ENCODE data around the gene ADAD1.

Gene ADAD1

DNA sequence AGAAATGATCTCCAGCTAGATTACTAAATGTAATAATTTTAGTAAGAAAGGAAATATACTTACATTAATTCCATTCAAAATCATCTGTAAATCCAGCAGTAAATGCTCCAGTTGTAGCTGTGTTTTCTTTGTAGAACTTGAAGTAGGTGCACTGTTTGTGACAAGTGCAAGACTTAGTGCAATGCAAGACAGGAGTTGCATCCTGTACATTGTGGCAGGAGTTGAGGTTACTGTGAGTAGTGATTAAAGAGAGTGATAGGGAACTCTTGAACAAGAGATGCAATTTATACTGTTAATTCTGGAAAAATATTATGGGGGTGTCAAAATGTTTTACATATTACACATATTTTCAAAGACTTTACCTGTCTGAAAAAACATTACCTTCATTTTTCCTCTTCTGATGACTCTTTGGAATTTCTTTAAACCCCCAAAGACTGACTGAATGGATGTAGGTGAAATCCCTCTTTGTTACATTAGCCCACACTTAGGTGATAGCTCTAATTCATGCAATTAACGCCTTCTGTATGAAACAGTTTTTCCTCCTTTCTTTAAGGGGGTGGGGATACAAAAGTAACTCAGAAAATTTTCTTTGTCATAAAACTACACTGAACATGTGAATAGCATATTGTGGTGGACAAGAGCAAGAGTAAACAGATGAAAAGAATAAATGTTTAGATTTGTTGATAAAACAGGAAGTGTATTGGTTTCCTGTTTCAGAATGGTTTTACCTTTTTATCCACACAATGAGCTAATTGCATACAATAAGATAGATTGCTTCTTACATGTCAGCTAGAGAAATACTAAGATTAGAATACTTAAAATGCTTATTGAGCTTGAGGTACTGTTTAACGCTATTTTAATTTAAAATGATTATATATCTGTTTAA, 77.7 kb downstream of the ADAD1 start, which contains the start of gene IL2:
Gene IL2 (minus strand): TSS at position 495 of the 886 bp plus-strand sequence. CDS start 285 bp downstream, at position 210.
- no peak for DNase-seq

DNA sequence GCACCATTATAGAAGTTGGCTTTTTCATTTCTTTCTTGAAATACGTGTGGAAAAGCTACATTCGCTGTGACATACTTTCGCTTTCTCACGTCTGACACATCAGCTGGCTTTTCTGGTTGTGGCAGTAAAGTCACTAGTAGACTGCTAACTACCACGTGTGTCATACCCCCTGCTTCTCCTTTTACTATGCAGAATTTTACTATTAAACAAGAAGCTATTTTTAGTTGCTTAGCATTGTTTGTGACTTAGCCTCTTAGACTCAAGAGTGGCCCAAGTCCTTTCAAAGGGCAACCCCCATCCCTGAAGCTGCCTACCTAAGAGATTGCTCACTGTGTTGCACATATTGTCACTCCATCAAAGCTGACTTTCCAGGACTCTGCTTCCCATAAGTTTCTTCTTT, 79.8 kb downstream of the ADAD1 start:
- DNase-seq = no peak

DNA sequence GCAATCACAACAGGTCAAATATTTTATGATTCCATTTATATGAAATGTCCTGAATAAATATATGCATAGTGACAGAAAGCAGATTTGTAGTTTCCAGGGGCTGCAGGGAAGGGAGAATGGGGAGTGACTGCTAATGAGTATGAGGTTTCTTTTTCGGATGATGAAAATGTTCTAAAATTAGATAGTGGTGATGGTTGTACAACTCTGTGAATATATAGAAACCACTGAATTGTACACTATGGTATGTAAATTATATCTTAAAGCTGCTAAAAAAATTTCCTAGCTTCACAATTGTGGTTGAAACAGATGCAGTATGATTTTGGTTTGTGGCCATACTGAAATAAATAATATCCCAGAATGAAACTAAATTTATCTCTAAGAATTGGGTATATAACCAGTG, 90.6 kb downstream of the ADAD1 start:
- no peak for DNase-seq

DNA sequence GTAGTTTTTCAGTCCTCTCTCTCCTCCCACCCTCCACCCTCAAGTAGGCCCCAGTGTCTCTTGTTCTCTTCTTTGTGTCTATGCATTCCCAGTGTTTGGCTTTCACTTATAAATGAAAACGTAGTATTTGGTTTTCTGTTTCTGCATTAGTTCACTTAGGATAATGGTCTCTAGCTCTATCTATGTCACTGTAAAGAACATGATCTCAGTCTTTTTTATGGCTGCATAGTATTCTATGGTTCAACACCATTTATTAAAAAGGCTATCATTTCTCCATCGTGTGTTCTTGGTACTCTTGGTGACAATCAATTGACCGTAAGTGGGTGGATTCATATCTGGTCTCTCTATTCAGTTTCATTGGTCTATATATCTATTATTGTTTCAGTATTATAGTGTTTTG, 96.4 kb downstream of the ADAD1 start:
- DNase-seq = no peak

DNA sequence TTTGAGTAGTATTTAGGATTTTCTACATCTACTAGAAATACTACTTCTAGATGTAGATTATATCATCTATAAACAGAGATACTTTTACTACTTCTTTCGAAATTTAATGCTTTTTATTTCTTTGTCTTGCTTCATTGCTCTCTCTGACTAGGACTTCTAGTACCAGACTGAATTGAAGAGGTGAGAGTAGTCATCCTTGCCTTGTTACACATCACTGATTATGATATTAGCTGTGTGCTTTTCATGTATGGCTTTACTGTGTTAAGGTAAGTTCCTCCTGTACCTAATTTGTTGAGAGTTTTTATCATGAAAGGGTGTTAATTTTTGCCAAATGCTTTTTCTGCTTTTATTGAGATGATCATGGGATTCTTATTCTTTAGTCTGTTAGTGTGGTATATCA, 97.3 kb downstream of the ADAD1 start:
- no peak for DNase-seq

DNA sequence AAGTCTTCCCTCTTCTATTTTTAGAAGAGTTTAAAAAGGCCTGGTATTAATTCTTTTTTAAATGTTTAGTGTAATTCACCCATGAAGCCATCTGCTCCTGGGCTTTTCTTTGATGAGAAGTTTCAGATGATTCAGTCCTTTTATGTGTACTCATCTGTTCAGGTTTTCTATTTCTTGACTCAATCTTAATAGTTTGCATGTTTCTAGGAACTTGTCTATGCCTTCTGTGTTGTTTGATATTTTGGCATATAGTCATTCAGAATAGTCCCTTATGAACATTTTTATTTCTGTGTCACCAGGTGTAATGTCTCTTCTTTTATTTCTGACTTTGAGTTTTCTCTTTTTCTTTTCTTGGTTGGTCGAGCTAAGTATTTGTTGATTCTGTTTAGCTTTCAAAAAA, 97.9 kb downstream of the ADAD1 start:
- DNase-seq = no peak
